Measurements from ENCODE around the gene MMP17.

- no peak for TF ChIP-seq POLR2A (IDR thresholded peaks at IDR 0.05)
- TF ChIP-seq, protein P1, sequence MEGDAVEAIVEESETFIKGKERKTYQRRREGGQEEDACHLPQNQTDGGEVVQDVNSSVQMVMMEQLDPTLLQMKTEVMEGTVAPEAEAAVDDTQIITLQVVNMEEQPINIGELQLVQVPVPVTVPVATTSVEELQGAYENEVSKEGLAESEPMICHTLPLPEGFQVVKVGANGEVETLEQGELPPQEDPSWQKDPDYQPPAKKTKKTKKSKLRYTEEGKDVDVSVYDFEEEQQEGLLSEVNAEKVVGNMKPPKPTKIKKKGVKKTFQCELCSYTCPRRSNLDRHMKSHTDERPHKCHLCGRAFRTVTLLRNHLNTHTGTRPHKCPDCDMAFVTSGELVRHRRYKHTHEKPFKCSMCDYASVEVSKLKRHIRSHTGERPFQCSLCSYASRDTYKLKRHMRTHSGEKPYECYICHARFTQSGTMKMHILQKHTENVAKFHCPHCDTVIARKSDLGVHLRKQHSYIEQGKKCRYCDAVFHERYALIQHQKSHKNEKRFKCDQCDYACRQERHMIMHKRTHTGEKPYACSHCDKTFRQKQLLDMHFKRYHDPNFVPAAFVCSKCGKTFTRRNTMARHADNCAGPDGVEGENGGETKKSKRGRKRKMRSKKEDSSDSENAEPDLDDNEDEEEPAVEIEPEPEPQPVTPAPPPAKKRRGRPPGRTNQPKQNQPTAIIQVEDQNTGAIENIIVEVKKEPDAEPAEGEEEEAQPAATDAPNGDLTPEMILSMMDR (IDR thresholded peaks at IDR 0.05), result no peak
These were observed 24.5 kb downstream of the MMP17 start for GRCh38 chr12:131852551-131853299.

Data from esophagus squamous epithelium (tissue), 4 donors.